ENCODE results near the gene CEP44. TPM values are rescaled to one million over a fixed set of nuclear protein-coding genes. Genes with fewer than 3 reads are reported as not detected.

Gene CEP44
- 13.3 and 23.6 TPM in 2 replicates for total RNA-seq
- polyA plus RNA-seq, result 7.1 and 20.1 TPM in 2 replicates

GRCh38 chr4:174283507-174284471, at the start of gene CEP44, which contains the start of gene FBXO8:
CEP44 (plus strand) TSS chr4:174283911; CDS start chr4:174299122, 15,211 bp downstream.
FBXO8 (minus strand) TSS chr4:174283667; CDS start chr4:174263092, 20,575 bp downstream.
- H3K36me3 ChIP-seq, result no peaks in the 10 kb centered on the region
- peaks cover 13% of the 10 kb centered on the region for H3K4me1 ChIP-seq (ENCODE audit: low read depth)
- no peak for TF ChIP-seq CTCF (IDR thresholded peaks at IDR 0.05; ENCODE audit: low read depth, low read length)
- peak within 1 kb of the TSS; percentile 99 for H3K27ac ChIP-seq
- H3K4me3 ChIP-seq, result peak within 1 kb of the TSS; percentile 89
- DNase-seq (ENCODE audit: low read depth in 1 of 2, low spot score in 1 of 2), result peak; percentile 81 to 88
- H3K27me3 ChIP-seq, result no peaks in the 10 kb centered on the region
- H3K9me3 ChIP-seq (ENCODE audit: low read depth), result no peaks in the 10 kb centered on the region

- no peak for DNase-seq (ENCODE audit: low read depth in 1 of 2, low spot score in 1 of 2)
- Histone ChIP-seq H3K9me3 (ENCODE audit: low read depth) (no peaks in the 10 kb centered on the region), H3K36me3 (peaks cover 20% of the 10 kb centered on the region), H3K4me1 (ENCODE audit: low read depth) (no peaks in the 10 kb centered on the region), H3K27me3 (no peaks in the 10 kb centered on the region), H3K4me3 (no peak overlapping the region), H3K27ac (no peak overlapping the region)
- no peak for TF ChIP-seq CTCF (IDR thresholded peaks at IDR 0.05; ENCODE audit: low read depth, low read length)
Observed at GRCh38 chr4:174236359-174236758, 47.4 kb upstream of the CEP44 start.

GRCh38 chr4:174241162-174241561, 42.5 kb upstream of the CEP44 start:
- Histone ChIP-seq H3K27ac (no peak overlapping the region), H3K4me3 (no peak overlapping the region), H3K4me1 (ENCODE audit: low read depth) (no peaks in the 10 kb centered on the region), H3K27me3 (no peaks in the 10 kb centered on the region), H3K9me3 (ENCODE audit: low read depth) (no peaks in the 10 kb centered on the region), H3K36me3 (peaks cover 20% of the 10 kb centered on the region)
- DNase-seq (ENCODE audit: low read depth in 1 of 2, low spot score in 1 of 2), result no peak
- no peak for TF ChIP-seq CTCF (IDR thresholded peaks at IDR 0.05; ENCODE audit: low read depth, low read length)

GRCh38 chr4:174244441-174244840, 39.3 kb upstream of the CEP44 start:
- H3K4me3 ChIP-seq, result no peak overlapping the region

GRCh38 chr4:174245714-174246113, 38.0 kb upstream of the CEP44 start:
- Histone ChIP-seq H3K36me3 (no peaks in the 10 kb centered on the region), H3K9me3 (ENCODE audit: low read depth) (no peaks in the 10 kb centered on the region), H3K4me3 (no peak overlapping the region), H3K27ac (no peak overlapping the region), H3K27me3 (no peaks in the 10 kb centered on the region), H3K4me1 (ENCODE audit: low read depth) (no peaks in the 10 kb centered on the region)
- TF ChIP-seq CTCF (IDR thresholded peaks at IDR 0.05; ENCODE audit: low read depth, low read length), result no peak
- no peak for DNase-seq (ENCODE audit: low read depth in 1 of 2, low spot score in 1 of 2)

More at GRCh38 chr4:174244441-174244840, 39.3 kb upstream of the CEP44 start:
- Histone ChIP-seq H3K27me3 (no peaks in the 10 kb centered on the region), H3K27ac (no peak overlapping the region), H3K9me3 (ENCODE audit: low read depth) (no peaks in the 10 kb centered on the region), H3K36me3 (peaks cover 3% of the 10 kb centered on the region), H3K4me1 (ENCODE audit: low read depth) (no peaks in the 10 kb centered on the region)
- DNase-seq (ENCODE audit: low read depth in 1 of 2, low spot score in 1 of 2), result no peak
- TF ChIP-seq CTCF (IDR thresholded peaks at IDR 0.05; ENCODE audit: low read depth, low read length), result no peak

All from cardiac muscle cell (in vitro differentiated cells and primary cell).